ENCODE data around the gene ERO1A. TPM values are rescaled to one million over a fixed set of nuclear protein-coding genes. Genes with fewer than 3 reads are reported as not detected.

ERO1A gene
- 33.6 and 65.0 TPM in 2 replicates for total RNA-seq

GRCh38 chr14:52695481-52696091 is at the start of gene ERO1A:
Gene ERO1A (minus strand): TSS chr14:52695558. CDS start chr14:52695481, 77 bp downstream.

DNA sequence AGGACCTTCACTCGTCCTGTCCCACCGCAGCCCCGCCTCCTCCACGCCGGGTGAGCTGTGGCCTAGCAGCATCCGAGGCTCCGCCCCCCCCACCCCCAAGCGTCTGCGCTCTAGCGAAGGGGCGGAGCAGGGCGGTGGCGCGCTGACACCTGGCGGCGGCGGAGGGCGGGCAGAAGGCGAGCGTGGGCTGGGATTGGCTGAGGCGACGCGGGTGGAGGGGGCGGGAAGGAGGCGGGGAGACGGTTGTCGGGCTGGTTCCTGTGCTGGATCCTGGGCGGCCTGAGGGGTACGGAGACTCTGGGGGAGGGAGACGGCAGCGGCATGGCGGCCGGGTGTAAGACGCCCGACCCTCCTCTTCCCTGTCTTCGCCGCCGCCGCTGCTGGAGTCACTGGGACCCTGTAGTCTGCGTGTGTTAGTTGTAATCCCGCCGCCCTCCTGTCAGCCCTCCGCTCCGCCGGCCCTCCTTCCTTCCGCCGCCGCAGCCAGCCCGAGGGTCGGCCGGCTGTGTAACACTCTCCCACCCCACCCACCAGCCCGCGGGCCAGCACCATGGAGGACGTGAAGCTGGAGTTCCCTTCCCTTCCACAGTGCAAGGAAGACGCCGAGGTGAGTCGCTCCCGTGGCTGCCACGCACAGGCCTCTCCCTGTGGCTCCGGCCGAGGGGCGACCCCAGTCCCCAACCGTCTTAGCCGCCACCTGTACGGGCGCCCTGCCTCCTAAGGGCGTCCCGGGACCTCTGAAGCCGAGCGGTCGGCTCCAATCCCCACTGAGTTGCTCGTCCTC is 34.8 kb upstream of the ERO1A start, which contains the start of gene STYX:
Gene STYX, plus strand, starts transcription at position 242 of the 784 bp plus-strand sequence. Its CDS starts 309 bp downstream, at position 551.

GRCh38 chr14:52706724-52707706 is 11.7 kb upstream of the ERO1A start, which contains the start of gene PSMC6:
Gene PSMC6 (plus strand): TSS chr14:52707200. CDS start chr14:52707220, 20 bp downstream.

Other genes with a start within 250 kb of the ERO1A start
- 3.6 and 5.5 TPM in 2 replicates for gene TXNDC16, start 143.1 kb downstream of the ERO1A start, total RNA-seq
- 1.3 and 1.6 TPM in 2 replicates for gene GPR137C, start 142.7 kb downstream of the ERO1A start, total RNA-seq
- gene PSMC6, start 11.6 kb upstream of the ERO1A start, total RNA-seq = 40.8 and 66.3 TPM in 2 replicates
- 10.0 and 10.3 TPM in 2 replicates for gene STYX, start 34.6 kb upstream of the ERO1A start, total RNA-seq
- gene GNPNAT1, start 96.0 kb upstream of the ERO1A start, total RNA-seq = 14.6 and 32.8 TPM in 2 replicates